Activated CD8-positive, alpha-beta memory T cell treated with anti-CD3 and anti-CD28 coated beads, Interleukin-2, amount 50 U/mL, for 1 hour (primary cell): ENCODE results near the gene TEAD4.
"Not testable (repeated sequence)": the region's sequence is repeated elsewhere in the genome, so short reads cannot be mapped to it uniquely, and the experiment has no call there.

Source experiments
- DNase-seq: peaks from one replicate; pipeline ENCODE4 v3.0.0-alpha.2; 2020; ENCODE audit errors: extremely low read depth

The TEAD4 gene

GRCh38 chr12:3048540-3048939, 89.3 kb downstream of the TEAD4 start:
- DNase-seq = no peak

GRCh38 chr12:3049176-3049575, 90.0 kb downstream of the TEAD4 start:
- no peak for DNase-seq

- no peak for DNase-seq
These were observed 90.5 kb downstream of the TEAD4 start for GRCh38 chr12:3049611-3050249.

- DNase-seq = no peak
These were observed 95.2 kb downstream of the TEAD4 start for GRCh38 chr12:3054374-3054773.

GRCh38 chr12:3055026-3055703, 96.0 kb downstream of the TEAD4 start:
- DNase-seq = no peak

- no peak for DNase-seq
These were observed 96.7 kb downstream of the TEAD4 start for GRCh38 chr12:3055704-3056467.

- DNase-seq = no peak
These were observed 101.9 kb downstream of the TEAD4 start for GRCh38 chr12:3061059-3061458.

- DNase-seq = no peak
These were observed 102.5 kb downstream of the TEAD4 start for GRCh38 chr12:3061501-3062215.

GRCh38 chr12:3065300-3065699, 106.1 kb downstream of the TEAD4 start:
- DNase-seq = no peak

- not testable (repeated sequence) for DNase-seq
These were observed 106.6 kb downstream of the TEAD4 start for GRCh38 chr12:3065846-3066245.

- no peak for DNase-seq
These were observed 110.5 kb downstream of the TEAD4 start for GRCh38 chr12:3069714-3070113.

- no peak for DNase-seq
These were observed 111.9 kb downstream of the TEAD4 start for GRCh38 chr12:3071107-3071506.

GRCh38 chr12:3071710-3072109, 112.5 kb downstream of the TEAD4 start:
- DNase-seq = no peak

- DNase-seq = peak; percentile 48
These were observed 114.4 kb downstream of the TEAD4 start for GRCh38 chr12:3073438-3074250.

GRCh38 chr12:3075315-3075714, 116.1 kb downstream of the TEAD4 start:
- no peak for DNase-seq

- DNase-seq = peak; percentile 26
These were observed 117.8 kb downstream of the TEAD4 start, which contains the start of gene TSPAN9 for GRCh38 chr12:3076730-3077571. TSS of gene TSPAN9 (plus strand) at chr12:3077379. CDS start at chr12:3201194, 123,815 bp downstream.

- DNase-seq = no peak
These were observed 118.4 kb downstream of the TEAD4 start for GRCh38 chr12:3077572-3078081.

GRCh38 chr12:3078086-3078820, 119.1 kb downstream of the TEAD4 start:
- no peak for DNase-seq

- DNase-seq = no peak
These were observed 121.9 kb downstream of the TEAD4 start for GRCh38 chr12:3081091-3081490.
